GM21737 (cell line): ENCODE measurements around the gene DEFB126.
"Not testable (repeated sequence)": the region's sequence is repeated elsewhere in the genome, so short reads cannot be mapped to it uniquely, and the experiment has no call there.

Source experiments
- ATAC-seq: cut with Tn5 transposase; IDR thresholded peaks from one replicate; pipeline ENCODE4 v1.9.1; 2021; ENCODE audit warnings: mild to moderate bottlenecking, moderate library complexity; ENCODE audit not compliant: unreplicated experiment

DEFB126 gene, protein sequence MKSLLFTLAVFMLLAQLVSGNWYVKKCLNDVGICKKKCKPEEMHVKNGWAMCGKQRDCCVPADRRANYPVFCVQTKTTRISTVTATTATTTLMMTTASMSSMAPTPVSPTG

DNA sequence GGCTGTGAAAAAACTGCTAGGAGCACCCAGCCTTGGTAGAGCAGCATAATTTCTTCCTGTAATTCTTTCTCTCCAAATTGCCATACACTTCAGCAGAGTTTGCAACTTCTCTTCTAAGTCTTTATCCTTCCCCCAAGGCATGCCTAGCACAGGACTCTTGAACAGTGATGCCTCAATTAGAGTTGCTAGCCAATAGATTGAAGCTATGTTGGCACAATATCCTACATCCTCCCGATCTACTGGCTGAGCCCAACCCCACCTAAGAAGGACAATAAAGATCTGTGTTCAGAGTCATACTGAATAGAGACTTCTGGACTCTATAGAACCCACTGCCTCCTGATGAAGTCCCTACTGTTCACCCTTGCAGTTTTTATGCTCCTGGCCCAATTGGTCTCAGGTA lies at the start of gene DEFB126:
DEFB126 (plus strand) TSS at position 301 of the 400 bp plus-strand sequence; CDS start at position 340, 39 bp downstream.
- ATAC-seq = no peak

DNA sequence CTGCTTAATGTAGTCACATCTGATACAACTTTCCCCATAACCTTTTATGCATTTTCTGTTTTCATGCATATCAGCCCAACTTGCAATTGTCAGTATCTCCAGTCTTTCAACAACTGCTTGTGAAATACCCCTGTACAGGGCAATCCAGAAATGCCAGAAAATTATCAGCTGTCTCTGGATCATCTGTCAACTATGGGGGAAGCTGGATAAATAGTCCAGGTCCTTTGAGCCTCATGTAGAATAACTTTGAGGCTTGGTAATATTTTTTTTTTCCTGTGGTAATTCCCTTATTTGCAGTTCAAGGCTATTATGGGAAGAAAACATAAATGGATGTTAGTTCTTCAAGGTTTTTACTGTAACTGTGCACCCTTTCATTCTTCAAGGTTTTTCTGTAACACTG lies 48.7 kb upstream of the DEFB126 start:
- no peak for ATAC-seq

DNA sequence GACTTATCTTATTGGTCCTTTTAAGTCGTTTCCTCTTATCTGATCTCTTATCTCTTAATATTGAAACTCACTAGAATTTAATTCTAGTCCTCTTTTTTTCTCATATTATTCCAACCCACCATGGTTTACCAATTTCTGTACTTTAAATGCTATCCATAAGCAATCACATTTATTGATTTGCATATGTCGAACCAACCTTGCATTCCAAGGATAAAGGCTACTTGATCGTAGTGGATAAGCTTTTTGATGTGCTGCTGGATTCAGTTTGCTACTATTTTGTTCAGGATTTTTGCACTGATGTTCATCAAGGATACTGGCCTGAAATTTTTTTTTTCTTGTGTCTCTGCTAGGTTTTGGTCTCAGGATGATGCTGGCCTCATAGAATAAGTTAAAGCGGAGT lies 47.2 kb upstream of the DEFB126 start:
- ATAC-seq = no peak

DNA sequence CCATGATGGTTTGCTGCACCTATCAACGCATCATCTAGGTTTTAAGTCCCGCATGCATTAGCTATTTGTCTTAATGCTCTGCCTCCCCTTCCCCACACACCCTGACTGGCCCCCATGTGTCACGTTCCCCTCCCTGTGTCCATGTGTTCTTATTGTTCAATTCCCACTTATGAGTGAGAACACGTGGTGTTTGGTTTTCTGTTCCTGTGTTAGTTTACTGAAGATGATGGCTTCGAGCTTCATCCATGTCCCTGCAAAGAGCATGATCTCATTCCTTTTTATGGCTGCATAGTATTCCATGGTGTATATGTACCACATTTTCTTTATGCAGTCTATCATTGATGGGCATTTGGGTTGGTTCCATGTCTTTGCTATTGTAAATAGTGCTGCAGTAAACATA lies 44.7 kb upstream of the DEFB126 start:
- not testable (repeated sequence) for ATAC-seq

DNA sequence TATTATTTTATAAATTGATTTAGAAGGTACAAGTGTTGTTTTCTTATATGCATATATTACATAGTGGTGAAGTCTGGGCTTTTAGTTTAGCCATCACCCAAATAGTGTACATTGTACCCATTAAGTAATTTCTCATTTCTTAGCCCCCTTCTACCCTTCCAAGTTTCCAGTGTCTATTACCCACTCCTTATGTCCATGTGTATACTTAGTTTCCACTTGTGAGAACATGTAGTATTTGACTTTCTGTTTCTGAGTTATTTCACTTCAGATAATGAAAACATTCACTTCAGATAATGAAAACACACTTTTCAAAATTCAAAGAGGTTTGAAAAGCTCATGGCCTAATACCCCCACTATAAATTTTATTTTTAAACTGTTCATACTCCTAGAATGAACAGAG lies 40.4 kb upstream of the DEFB126 start:
- ATAC-seq = no peak

DNA sequence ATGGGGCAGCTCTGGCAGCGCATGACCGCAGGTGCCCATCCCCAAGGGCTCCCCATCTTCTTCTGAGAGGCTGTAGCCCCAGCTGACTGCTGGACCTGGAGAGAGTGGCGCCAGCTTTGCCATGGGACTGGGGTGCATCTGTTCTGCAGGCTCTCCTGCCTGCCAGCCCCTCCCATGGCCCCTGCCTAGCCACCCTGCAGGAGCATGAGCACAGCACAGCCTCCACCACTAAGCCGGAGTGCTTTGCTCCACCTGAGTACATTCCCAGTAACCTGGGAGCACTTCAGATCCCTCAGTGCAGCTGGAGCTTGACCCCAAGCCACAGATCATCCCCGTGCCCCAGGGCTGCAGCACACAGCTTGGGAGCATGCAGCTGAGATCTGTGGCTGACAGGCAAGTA lies 38.9 kb upstream of the DEFB126 start:
- no peak for ATAC-seq

DNA sequence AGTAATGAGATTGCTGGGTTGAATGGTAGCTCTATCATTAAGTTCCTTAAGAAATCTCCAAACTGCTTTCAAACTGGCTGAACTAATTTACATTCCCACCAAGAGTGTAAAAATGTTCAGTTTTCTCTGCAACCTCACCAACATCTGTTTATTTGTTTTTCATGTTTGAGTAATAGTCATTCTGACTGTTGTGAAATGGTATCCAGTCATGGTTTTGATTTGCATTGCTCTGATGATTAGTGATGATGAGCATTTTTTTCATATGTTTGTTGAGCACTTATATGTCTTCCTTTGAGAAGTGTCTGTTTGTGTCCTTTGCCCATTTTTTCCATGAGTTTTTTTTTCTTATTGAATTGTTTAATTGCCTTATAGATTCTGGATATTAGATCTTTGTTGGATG lies 30.0 kb upstream of the DEFB126 start:
- no peak for ATAC-seq

DNA sequence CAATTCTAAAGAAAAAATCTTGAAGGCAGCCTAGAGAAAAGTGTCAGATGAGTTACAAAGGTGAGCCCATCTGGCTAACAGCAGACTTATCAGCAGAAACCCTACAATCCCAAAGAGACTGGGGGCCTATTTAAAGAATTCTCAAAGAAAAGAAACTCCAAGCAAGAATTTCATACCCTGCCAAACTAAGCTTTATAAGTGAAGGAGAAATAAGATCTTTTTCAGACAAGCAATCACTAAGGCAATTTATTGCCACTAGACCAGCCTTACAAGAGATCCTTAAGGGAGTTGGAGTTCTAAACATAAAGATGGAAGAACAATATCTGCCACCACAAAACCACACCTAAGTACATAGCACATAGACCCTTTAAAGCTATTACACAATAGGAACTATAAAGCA lies 24.9 kb upstream of the DEFB126 start:
- ATAC-seq = no peak

DNA sequence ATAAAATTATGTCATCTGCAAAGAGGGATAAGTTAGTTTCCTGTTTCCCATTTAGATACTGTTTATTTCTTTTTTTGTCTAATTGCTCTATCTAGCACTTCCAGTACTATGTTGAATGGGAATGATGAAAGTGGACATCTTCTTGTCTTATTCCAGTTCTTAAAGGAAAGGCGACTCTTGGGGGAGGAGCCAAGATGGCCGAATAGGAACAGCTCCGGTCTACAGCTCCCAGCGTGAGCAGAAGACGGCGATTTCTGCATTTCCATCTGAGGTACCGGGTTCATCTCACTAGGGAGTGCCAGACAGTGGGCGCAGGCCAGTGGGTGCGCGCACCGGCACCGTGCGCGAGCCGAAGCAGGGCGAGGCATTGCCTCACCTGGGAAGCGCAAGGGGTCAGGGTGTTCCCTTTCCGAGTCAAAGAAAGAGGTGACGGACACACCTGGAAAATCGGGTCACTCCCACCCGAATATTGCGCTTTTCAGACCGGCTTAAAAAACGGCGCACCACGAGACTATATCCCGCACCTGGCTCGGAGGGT lies 12.5 kb upstream of the DEFB126 start:
- ATAC-seq = not testable (repeated sequence)

DNA sequence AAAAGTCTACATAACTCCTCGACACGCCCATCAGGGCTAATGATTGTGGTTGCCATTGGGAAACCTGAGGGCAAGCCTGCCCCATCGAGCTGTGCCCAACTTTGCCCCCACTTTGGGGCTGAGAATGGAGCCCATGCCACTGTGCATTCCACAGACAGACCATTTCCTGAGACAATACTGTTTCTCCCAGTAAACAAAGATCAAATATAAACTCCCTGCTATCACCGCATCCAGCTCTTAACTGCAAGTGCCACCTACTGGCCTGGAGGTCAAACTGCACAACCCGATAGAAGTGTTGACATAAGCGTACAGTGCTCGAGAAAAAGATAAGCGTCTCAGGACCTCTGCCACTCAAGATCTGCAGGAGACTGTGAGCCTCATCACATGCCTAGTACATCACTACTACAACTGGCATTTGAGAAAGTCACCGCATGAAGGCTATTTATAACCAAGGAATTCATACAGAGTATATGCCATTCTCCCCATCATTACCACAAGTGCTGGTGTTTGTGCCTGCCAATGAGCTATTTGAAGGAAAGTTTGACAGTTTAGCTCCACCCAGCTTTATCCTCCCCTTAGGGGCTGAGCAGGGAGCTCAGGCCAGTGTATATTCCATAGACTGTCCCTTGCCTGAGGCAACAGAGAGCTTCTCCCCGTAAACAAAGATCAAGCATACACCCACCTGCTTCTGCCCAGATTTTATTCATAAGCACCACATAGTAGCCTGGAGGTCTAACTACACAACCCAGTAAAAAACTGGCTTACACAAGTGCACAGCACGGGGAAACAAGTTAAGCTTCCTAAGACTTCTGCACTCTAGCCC lies 4.5 kb upstream of the DEFB126 start:
- no peak for ATAC-seq

DNA sequence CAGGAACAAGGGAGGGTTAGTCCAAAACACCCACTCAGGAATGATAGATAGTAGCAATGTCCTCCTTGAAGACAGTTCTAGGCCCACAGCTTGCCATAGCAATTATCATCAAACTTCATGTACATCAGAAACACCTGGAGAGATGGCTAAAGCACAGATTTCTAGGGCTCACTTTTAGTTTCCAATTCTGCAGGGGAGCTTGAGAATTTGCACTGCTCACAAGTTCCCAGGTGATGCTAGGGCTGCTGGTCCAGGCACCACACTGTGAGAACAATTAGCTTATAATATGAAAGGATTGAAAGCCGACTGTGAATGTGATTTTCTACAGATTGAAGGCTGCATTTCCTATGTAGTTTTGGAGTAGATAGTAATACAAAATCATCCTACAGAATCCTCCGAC lies 3.5 kb downstream of the DEFB126 start:
- no peak for ATAC-seq

DNA sequence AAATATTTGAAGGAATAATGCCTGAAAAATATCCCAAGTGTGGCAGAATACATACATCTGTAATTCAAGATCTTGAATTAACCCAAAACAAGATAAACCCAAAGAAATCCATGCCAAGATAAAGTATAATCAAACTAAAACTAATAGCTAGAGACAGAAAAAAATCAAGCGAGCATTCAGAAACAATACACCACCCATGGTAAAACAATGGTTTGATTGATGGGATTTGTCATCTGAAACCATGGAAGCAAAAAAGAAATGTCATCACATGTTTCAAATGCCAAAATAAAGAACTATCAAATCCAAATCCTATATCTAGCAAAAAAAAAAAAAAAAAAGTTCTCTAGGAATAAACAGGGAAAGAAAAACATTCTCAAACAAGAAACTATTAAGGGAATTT lies 9.7 kb downstream of the DEFB126 start:
- no peak for ATAC-seq

DNA sequence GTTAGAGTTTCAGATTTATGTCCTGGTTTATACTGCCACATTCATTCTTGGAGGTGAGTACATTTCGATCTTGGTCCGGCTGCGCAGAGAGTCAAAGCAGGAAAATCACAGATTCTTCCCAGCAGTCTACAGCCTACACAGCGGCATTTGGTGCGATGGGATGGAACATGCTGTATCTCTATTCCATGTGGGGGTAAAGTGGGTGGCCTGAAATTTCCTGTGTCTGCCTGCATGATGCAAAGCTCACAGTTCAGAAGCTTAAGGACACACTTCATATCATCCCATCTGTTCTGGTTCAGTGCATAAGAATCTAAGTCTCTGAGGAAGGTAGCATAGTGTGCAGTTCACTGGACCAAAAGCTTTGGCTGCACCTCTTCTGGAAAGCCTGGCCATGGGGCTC lies 14.8 kb downstream of the DEFB126 start, which contains the start of gene DEFB127:
DEFB127 (plus strand) TSS at position 301 of the 400 bp plus-strand sequence; CDS start at position 392, 91 bp downstream.
- no peak for ATAC-seq

DNA sequence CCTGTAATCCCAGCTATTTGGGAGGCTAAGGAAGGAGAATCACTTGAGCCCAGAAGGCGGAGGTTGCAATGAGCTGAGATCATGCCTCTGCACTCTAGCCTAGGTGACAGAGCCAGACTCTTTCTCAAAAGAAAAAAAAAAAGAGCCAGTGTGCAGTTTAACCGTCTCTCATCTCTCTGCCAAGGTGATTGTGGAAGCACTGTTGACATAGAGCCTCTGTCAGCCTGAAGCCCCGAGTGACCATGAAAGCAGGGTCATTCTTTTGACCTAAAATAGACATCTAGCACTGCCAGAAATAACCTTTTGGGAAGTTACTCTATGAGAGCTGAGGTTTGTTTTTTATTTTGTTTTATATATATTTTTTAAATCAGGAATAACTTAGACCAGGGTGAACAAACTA lies 22.2 kb downstream of the DEFB126 start:
- no peak for ATAC-seq

DNA sequence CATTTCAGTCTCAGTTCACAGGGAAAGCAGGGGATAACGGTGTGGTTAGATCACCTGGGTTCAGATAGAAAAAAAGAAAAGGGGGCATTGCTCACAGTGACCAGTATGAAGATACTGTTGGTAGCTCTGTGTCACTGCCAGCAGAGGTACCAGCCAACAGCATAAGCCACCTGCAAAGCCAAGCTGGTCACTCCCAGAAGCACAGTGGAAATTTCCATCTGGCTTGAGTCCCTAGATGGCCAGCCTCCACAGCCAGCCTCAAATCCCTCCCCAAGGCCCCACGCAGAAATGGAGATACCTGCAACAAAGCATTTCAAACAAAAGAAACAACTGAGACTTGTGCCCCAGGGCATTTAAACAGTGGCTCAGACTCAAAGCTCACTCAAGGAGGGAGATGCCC lies 26.5 kb downstream of the DEFB126 start:
- ATAC-seq = no peak

DNA sequence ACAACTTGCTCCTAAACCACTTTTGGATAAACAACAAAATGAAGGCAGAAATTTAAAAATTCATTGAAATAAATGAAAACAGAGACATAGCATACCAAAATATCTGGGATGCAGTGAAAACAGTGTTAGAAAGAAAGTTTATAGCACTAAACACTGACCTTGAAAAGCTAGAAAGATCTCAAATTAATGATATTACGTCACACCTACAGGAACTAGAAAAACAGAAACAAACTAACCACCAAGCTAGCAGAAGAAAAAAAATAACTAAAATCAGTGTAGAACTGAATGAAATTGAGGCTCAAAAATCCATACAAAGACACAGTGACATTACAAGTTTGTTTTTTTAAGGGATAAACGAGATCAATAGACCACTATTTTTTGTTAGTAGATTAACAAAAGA lies 41.9 kb downstream of the DEFB126 start:
- ATAC-seq = no peak

DNA sequence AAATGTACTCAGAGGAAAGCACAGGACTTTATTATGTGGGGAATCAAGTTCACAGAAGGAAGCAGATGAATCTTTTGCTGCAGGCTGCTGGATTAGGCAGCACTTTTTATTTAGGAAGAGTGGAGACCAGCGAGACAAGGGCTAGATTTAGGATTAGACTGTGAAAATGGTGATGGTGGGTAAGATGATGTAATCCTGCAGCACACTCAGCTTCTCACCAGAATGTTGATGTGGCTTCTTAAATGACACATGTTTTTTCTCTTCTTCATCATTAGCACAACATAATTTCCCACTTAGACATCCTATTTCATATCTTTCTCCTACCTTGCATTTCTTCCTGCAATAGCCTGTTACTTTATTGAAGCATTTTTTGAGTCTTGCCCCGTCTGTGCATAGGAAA lies 45.3 kb downstream of the DEFB126 start:
- no peak for ATAC-seq

DNA sequence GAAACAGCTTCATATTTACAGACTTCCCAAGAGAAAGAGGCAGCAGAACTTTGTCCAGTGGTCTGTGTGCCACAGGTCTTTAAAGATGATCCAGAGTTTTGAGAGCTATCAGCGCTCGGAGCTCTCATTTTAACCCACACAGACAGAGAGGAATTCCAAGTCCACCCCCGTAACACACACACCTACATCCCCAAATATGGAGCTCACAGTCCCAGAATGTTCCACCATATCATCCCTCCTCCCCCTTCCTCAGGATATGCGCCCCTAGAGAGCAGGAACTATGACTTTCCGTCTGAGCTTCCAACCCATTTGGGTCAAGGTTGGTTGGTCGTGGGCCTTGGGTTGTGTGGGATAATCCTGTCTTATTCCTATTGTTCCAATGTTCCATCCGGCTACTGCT lies 47.2 kb downstream of the DEFB126 start, which contains the start of gene DEFB128:
DEFB128 (minus strand) TSS at position 101 of the 400 bp plus-strand sequence; CDS start at position 13, 88 bp downstream.
- no peak for ATAC-seq
